ENCODE data around the gene FBXW7.

The FBXW7 gene

DNA sequence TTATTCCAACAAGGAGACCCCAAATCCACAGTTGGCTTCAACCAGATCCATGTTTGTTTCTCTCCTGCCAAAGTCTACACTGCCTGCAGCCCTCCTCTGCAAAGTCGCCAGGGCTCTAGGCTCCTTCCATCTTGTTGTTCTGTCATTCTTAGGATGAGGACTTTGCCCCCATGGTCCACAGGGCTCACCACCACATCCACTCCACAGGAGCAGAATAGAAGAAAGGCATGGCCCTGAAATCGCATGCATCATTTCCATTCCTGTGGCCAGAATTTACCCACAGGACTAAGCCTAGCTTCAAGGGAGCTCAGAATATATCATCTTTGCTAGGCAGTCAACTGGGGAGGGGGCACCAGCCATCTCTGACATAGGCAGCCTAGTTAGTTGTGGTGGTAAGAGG, 254.7 kb downstream of the FBXW7 start:
- no peak for DNase-seq

DNA sequence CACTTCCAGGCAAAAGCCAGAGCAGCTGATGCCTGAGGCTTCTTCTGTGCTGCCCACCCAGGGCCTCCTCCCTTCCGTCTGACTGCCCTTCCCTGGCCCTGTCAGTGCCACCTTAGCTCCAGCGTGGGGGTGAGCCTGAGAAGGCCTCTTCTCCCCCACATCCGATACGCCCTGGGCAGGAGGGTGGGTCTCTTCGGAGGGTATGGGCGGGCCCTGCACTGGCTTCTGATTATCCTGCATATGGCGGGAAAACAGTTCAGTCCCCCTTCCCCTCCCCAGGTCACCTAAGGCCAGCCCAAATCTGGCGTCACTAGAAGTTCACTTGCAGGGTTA, 256.7 kb downstream of the FBXW7 start:
- DNase-seq: no peak

DNA sequence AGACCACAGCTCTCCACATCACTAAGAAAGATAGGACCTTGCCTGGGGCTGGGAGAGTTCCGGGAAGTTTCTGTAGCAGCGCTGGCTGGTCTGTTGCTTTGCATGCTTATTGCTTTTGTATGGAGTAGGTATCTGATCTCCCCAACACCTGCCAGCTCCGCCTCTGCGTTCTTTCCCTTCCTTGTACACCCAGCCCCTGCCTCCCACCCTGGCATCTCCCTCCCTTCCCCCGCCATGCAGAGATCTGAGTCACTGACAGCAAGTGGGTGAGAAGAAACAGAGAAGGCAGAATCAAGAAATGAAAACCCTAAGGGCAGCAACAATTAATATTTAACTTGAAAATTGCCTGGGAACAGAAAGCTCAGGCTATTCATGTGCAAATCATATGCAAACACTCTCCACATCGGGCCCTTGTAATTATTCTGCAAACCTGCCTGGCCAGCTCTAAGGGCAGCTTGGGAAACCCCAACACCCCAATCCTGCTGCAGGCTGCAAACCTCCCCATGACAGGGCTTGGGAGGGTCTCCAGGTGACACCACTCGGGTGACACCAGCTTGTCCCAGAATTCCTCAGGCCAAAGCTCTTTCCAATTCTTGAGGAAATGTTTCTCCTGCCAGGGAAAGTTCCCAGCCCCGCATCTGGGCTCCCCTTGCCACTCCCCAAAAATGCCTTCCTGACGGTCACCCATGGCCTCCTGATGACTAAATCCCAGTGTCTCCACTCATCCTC, 257.2 kb downstream of the FBXW7 start:
- no peak for DNase-seq

DNA sequence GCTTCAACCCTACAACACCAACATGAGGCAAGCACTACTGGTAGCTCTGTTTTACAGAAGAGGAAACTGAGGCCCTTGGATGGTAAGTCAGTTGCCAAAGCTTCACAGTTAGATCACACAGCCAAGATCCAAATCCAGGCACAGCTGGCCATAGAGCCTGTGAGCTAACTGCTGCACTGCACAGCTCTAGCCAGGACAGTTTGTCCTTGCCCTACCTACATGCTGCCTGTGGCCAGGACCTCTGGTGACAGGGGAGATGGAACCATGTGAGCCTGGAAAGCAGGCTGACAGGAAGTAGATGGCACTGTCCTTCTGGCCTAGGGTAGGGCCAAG, 257.8 kb downstream of the FBXW7 start:
- DNase-seq: no peak

DNA sequence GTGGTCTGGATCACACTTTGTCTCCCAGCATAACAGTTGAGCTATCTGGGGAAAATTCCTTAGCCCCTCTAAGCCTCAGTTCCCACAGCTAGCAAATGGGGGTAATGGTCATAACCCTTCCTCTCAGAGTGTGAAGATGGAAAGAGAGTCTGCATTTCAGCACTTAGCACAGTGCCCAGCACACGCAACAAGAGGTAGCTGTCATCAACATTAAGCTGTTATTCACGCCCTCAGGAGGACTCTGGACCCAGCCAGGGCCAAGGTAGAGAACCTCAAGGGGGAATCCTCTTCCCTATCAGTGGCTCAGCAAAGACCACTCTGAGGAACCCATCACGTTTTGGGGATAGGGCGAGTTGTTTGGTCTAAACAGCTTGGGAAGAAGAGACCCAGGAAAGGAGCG, 258.6 kb downstream of the FBXW7 start:
- DNase-seq: no peak

DNA sequence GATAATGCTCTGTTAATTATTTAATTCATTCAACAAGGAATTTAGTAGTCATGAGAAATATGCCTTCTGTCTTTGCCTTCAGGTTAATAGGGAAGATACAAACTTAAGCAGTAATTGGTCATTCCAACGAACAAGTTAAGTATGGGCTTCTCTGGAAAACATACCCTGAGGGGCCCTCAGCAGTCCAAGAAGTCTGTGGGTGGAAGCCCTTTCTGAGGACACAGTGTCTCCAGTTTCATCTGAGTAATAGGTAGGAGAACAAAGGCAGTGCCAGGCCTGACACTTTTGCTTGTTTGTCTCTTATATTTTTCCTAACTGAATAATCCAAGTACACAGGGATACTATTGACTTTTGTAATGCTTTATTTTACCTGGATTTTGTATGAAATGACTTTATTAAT, 262.5 kb downstream of the FBXW7 start:
- no peak for DNase-seq
